Measurements from ENCODE around the gene CTTN.

CTTN gene

DNA sequence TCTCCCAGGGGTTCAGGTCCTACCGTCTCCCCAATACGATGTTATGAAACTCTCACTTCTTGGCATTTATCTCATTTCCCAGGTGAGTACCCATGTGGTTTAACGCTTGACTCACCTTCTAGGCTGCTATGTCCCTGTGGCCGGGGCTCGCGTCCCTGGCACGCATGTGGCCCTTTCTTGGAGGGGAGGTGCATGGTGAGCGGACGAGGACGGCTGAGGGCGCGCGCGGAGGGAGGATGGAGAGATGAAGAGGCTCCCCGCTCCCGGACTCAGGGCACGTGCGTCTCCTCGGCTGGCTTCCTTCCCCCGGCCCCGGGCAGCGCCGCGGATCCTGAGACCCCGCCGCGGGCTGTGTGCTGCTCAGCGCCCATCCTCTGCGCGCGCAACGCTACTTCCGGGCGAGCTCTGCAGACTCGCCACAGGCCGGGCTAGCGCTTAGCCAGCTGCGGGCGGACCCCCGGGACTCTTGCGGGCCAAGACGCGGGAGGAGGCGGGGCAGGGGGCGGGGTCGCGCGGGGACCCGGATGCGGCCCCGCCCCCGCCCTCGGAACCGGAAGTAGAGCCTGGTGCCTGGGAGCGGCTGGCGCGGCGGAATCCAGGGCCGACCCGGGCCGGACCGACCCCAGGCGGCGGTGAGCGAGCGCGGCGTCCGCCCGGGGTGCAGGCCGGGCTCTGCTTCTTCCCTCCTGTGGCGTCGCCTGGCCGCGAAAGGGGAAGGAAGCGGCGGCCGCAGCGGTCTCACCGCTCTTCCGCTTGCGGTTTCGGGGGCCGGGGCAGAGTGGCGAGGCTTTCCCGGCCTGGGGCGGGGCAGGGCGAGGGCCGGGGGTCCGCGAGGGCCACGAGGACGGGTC is at the start of gene CTTN:
CTTN (plus strand) TSS at position 547 of the 851 bp plus-strand sequence. CDS start 8,769 bp downstream, outside the sequence.
- peak; percentile 74 for DNase-seq (ENCODE audit: low spot score)

DNA sequence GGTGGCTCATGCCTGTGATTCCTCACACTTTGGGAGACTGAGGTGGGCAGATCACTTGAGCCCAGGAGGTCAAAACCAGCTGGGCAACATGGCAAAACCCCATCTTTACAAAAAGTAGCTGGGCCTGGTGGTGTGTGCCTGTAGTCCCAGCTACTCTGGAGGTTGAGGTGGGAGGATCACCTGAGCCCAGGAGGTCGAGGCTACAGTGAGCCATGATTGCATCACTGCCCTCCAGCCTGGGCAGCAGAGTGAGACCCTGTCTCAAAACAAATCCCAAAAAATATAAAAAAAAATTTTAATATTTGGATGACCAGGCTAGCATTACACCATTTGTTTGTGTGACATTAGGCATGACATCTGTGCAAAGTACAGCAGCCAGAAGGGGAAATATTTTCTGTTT is 49.7 kb upstream of the CTTN start:
- no peak for DNase-seq (ENCODE audit: low spot score)

DNA sequence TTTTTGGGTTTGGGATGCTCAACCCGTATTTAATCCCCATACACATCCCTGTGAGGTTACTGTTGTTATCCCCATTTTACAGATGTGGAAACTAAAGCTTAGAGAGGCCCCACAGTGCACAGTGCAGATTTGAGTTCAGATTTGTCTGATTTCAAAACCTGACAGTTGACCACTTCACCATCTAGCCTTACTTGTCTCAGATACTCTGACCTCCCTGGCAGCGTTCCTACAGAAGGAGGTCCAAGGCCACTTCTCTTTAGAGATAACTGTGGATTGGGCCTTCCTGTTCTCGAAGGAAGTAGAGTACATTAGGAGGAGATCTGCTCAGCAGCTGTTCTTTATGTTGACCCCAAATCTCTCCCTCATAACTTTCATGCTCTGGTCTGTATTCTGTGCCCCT is 46.7 kb upstream of the CTTN start:
- DNase-seq (ENCODE audit: low spot score) = no peak

DNA sequence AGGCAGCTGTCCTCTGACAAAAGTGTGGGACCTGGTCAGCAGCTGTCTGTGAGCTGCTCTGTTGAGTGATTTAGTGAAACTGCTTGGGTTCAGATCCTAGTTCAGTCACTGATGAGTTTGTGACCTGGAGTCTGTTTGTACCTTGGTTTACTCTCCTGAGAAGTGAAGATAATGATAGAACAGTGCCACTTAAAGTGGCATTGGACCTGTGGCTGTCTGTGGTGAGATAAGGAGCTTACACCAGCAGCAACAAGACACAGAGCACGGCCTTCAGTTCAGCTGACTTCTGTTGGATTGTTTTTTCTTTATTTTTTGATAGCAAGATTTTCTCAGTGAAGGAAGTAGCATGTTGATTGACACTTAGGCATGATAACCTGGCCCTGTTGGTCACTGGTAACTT is 46.2 kb upstream of the CTTN start:
- no peak for DNase-seq (ENCODE audit: low spot score)

DNA sequence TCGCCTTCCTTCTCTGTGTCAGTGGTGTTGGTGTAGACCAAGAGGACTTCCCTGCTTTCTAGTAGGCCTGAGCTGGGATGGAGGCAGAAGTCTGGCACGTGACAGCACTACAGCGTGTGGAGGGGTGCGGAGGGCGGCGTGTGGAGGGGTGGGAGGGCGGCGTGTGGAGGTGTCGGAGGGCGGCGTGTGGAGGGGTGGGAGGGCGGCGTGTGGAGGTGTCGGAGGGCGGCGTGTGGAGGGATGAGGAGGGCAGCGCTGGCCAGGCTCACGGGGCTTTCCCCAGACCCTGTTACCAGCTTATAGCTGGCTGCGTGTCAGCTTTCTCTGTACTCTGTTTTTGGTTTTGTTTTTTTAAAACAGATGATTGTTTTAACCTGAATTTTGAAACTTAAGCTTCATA is 45.7 kb upstream of the CTTN start:
- no peak for DNase-seq (ENCODE audit: low spot score)

DNA sequence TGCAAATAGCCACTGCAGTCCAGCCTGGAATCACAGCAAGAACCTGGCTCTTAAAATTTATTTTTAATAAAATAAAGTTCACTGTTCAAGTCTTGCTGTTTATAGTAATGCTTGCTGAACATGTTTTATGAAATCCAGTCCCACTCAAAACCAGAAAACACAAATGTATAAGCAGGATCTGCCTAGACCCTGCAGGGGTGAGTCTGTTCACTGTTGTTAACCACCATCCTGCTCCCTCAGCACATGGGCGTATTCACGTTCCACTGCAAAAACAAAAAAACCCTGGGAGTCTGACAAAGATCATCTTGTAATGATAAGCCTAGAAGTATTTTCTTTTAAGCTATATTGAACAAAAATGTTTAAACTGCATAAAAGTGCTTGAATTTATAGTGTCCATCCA is 45.0 kb upstream of the CTTN start:
- no peak for DNase-seq (ENCODE audit: low spot score)

DNA sequence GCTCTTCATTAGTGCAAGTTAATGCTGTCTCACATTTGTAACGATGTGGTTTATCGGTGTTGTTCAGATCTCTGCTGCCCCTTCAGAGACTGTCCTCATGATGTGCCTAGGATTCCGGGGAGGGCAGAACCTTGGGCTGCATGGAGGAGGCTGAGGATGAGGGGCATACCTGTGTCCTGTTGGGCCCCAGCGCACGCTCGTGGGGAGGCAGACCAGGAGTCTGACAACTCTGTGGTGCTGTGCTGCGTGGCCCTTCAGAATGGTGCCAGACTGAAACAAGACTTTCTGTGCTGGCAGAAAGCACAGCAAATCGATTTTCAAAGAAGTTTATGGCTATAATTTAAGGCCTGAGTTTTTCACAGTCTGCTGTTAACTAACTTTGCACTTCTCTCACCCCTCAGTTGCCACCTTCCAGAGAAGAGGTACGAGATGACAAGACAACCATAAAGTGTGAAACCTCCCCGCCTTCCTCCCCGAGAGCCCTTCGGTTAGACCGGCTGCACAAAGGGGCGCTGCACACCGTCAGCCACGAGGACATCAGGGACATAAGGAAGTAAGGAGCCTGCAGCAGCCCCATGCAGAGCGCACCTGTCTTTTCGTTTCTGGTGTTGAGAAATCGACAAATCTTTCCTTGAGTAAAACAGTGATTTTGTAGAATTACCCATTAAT is 44.3 kb upstream of the CTTN start:
- DNase-seq (ENCODE audit: low spot score) = no peak

DNA sequence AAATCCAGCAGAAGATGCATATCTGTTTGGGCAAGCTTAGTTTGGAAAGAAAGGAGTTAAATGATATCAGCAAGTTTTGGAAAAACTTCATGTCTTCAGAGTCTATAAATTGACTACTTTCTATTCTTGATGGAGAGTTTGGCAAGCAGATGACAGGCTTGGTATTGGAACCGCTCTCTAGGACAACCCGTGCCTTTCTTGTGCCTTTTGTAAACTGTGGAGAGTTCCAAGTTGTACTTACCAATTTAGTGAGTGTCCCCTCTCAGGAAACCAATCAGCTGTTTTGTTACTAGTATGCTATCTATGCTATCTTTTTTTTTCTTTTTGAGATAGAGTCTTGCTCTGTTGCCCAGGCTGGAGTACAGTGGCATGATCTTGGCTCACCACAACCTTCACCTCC is 43.7 kb upstream of the CTTN start:
- no peak for DNase-seq (ENCODE audit: low spot score)

DNA sequence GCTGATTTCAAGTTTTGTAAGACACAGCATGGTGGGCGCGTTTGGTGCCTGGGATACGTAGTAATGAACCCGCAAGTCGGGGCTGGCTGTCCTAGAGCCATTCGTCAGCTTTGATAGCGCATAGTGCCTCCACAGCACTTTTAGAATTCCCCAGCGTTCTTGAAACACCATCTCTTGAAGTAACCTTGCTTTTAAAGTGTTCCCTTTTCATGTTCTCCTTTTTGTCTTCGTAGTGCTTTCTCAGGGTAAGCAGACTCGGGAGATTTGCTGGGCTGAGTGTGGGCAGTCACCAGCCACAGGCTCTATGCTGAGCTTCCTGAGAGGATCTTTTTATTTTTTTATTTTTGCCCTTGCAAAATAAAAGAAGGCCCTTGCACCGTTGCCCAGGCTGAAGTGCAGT is 39.6 kb upstream of the CTTN start:
- DNase-seq (ENCODE audit: low spot score) = no peak

DNA sequence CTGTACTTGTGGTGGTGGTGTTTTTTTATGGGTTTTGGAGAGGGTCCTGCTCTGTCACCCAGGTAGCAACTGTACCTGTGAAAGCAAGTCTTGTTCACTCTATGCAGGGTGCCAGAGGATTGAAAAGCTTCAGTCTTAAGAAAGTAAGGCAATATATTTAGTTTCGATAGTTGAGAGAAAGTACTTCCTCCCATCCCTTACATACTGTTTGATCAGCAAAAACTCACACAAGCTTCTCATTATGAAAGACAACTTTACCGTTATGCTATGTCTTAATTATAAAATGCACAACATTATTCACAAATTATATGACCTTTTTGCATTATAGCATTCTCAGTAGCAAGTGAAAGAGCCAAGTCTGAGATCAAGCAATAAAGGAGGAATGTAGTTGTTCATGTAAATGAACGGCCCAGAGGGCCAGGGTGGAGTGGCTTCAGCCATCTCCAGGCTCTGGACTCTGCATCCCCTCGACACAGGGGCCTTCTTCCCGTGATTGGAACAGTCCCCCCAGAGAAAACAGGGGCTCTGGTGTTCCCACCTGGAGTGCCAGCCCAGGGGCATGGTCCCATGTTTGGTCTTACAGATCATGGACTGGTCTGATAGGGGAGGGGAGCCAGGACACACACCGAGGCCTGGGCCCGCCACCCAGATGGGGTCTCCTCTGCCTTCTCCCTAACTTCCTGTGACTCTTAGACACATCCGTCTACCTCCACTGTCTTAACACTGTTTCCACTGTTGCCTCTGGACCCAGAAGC is 38.7 kb upstream of the CTTN start:
- no peak for DNase-seq (ENCODE audit: low spot score)

DNA sequence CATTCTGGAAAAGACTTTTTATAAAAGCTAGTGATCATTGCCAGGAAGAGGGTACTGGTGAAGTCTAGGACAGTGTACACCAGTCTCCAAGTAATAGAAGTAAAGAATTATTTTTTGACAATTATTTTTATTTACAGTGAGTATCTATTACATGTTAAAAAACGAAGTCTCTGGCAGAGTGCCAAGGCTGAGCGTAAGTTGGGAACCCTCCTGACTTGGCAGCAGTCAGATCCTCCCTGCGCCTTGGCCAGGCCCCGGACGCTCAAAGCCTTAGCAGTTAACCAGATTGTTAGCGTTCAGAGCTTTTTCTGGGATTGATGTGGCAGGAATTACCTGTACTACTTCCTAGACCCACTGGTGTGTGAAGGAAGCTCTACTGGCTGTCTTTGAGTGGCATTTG is 38.1 kb upstream of the CTTN start:
- no peak for DNase-seq (ENCODE audit: low spot score)

DNA sequence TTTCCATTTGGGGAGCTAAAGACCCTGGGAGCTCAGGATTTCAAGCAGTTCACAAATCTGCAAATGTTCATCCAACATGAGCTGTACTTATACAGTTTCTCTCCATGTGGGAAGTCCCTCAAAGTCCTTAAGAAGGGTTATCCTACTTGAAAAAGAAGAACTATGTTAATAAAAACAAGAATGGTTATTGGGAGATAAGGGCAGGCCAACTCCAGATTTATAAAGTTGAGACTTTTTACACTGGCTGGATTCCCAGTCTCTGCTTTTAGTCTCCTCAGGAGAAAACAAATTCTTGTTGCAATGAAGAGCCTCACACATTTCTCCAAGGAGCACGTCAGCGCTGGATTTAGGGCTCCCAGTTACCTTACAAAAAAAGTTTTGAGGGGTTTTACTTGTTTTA is 34.2 kb upstream of the CTTN start:
- DNase-seq (ENCODE audit: low spot score) = no peak

DNA sequence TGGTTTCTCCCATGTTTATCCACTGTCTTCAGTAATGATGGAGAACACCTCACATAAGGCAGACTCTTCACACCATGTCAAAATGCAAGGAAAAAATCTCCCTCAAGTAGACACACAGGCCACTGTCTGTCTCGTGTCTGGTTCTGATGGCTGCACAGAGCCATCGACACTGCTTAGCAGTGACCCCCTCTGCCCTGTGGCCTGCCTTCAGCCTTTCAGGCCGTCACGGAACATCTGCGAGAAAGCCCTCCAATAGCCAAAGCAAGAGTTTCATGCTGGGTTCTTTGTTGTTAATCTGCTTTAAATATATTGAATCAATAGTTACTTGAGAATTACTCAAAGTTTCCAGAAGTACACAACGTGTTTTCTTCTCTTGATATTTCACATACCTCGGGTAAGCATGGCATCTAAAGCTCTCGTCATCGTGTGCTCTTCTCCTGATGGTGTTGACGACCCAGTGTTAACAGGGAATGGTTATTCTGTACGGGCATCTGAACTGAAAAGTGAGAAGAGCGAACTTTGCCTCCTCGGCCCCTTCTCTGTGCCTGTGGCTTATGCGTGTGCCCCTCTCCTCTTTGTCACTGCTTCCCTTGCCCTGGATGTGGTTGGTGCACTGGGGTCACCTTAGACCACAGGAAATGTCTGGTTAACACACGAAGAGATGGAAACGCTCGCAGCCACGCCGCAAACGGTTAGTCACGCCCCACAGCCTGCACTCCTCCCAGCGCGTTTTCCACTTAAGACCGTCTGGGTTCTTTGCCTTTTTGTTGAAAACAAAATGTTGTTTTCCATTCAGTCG is 33.4 kb upstream of the CTTN start:
- DNase-seq (ENCODE audit: low spot score) = no peak

DNA sequence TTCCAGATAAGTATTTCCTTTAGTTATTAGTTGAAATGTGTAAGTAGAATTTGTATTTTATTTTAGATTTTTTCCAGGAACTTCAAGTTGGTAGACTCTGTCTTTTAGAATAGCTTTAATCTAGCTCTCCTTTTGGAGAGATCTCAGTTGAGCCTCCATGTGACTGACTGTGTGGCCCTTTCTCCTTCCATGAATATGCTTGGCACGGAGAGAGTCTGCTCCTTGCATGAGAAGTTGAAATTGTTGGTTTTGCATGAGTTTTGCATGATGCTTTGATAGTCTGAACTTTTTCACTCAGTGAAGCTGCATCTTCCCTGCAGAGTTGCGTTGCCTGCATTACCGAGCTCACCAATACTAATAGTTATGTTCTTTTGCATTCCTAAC is 32.8 kb upstream of the CTTN start:
- DNase-seq (ENCODE audit: low spot score) = no peak

DNA sequence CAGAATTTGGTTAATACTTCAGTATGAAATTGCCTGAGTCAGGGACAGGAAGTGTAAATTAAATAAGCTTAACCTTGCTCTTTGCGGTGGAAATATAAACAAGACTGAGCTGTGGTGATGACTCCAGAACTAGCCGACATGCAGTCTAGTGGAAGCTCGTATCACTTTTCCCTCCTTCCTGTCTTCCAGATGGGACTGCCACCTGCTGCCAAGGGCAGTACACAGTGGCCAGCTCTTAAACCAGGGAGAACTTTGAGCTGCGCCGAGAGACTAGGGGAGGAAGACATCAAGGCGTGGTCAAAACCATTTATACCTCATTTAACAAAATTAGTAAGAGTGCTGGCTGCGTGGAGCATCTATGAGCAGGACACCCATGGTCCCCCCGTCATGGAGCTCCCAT is 31.3 kb upstream of the CTTN start:
- peak; percentile 52 for DNase-seq (ENCODE audit: low spot score)

DNA sequence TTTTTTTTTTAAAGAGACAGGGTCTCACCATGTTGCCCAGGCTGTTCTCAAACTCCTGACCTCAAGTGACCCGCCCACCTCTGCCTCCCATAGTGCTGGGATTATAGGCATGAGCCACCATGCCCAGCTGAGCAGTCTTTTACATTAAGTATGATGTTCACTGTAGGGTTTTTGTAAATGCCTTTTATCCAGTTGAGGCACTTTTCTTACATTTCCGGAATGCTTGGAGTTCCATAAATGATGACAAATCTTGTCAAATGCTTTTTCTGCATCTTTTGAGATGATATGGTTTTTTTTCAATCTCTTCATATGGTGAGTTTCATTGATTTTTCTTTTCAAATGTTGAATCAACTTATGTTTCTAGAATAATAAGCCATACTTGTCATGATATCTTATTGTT is 29.4 kb upstream of the CTTN start:
- DNase-seq (ENCODE audit: low spot score) = no peak

DNA sequence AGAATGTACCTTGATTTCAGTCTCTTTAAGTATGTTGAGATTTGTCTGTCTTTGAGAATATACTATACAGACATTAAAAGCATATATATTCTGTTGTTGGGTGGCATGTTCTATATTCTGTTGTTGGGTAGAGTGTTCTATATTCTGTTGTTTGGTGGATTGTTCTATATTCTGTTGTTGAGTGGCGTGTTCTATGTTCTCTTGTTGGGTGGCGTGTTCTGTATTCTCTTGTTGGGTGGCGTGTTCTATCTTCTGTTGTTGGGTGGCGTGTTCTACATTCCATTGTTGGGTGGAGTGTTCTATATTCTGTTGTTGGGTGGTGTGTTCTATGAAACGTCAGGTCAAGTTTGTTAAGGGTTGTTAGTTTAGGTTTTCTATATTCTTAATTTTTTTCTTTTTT is 27.1 kb upstream of the CTTN start:
- no peak for DNase-seq (ENCODE audit: low spot score)

DNA sequence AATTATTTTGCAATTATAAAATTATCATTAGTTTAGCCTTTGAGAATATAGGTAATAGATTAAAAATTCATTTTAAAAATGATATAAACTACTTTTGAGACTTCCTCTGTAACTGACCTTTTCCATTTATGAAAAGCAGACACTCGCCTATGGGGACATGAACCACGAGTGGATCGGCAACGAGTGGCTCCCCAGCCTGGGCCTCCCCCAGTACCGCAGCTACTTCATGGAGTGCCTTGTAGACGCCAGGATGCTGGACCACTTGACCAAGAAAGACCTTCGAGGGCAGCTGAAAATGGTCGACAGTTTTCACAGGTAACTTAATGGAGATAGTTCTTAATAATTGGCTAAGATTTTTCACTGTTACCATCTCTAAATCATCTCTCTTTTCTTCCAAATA is 26.3 kb upstream of the CTTN start:
- no peak for DNase-seq (ENCODE audit: low spot score)

DNA sequence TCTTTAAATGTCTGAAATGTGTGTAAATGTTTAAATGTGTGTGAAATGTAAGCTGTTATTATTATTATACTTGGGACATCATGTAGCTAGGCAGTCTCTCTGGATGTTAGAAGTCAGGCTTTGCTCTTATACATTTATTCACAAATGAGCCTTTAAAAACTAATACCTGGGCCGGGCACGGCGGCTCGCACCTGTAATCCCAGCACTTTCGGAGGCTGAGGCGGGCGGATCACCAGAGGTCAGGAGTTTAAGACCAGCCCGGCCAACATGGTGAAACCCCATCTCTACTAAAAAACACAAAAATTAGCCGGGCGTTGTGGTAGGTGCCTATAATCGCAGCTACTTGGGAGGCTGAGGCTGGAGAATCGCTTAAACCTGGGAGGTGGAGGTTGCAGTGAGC is 21.7 kb upstream of the CTTN start:
- no peak for DNase-seq (ENCODE audit: low spot score)

DNA sequence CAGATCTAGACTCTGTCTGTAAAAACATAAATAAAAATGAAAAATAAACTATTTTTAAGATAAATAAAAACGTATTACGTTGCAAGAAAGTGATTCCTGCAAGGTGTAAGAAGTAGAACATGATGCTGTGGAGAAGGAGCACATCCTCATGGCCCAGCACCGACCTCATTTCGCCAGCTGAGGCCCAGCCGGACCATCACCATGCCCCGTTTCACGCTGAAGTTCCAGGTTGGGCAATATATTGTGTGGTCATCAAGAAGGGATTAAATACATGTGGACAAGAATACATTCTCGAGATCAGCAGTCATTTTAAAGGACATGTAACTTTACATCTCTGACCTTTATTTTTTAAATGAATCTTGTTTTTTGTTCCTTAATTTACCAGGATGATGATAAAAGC is 20.7 kb upstream of the CTTN start:
- DNase-seq (ENCODE audit: low spot score) = no peak

DNA sequence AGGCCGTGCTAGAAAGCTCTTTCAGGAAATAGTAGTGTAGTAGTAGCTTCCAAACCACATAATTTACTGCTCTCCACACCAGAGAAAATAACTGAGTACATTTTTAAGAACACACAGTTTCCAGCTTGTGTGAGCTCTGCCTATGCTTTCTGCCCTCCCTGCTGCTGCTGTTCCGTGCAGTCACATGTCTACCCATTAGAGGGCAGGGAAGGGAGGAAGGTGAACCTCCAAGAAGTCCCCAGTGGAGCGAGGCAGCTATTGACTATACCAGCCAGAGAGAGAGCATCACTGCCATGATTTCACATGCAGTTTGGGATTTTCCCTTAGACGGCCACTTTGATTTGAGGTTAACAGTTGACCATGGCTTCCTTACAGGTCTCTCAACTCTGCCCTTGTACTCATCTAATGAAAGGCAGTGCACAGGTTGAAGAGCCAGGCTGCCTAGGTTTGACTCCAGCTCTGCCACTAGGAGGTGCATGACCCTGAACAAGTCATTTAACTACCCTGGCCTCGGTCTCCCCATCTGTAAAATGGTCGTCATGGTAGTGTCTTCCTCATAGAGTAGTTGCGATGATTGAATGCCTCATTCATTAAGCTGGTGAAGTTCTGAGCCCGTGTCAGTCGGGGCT is 19.7 kb upstream of the CTTN start:
- no peak for DNase-seq (ENCODE audit: low spot score)

DNA sequence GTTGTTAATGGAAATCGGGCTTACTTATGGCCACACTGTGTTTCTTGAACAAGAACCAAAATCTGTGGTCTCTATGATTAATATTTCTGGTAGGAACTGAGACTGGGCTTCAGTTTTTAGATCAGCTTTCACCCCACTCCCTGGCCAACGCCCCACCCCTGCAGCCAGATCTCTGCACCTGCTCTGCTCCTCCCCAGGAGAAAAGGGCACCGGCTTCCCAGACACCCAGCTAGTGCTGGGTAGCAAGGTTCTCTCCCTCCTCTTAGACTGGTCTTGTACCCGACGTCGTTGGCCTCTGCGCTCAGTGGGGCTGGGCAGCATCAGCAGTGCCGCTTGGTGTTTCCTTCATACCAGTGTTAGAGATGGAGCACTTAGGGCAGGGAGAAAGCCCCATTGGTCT is 17.0 kb upstream of the CTTN start:
- no peak for DNase-seq (ENCODE audit: low spot score)

Measured in cerebellar cortex (tissue), 1 donor.